ENCODE results near the gene RFLNA. TPM values are rescaled to one million over a fixed set of nuclear protein-coding genes. Genes with fewer than 3 reads are reported as not detected.

Gene RFLNA
- total and polyA plus RNA-seq, 12 donors: 0.13 to 0.49 (median 0.25) TPM; not detected in 6

GRCh38 chr12:124344526-124344925 is 49.6 kb downstream of the RFLNA start:
- intact Hi-C loops (cut with DNase I): loop anchor here in 1 of 10 donors (10.0 kb wide), 1 partner anchor 420 kb away; no protein-coding TSS in a partner anchor
- no peak for DNase-seq
- Histone ChIP-seq H3K4me3 (no peak overlapping the region), H3K27me3 (no peaks in the 10 kb centered on the region), H3K27ac (no peak overlapping the region), H3K9me3 (no peaks in the 10 kb centered on the region), H3K36me3 (peaks cover 13 to 99% (median 86%) of the 10 kb centered on the region in 9 donors), H3K4me1 (no peaks in the 10 kb centered on the region)
- 95 to 96% methylated on average over 38 of the region's 38 CpGs for WGBS, 2 donors
- no peak for TF ChIP-seq CTCF (IDR thresholded peaks at IDR 0.05)
- no peak for ATAC-seq

GRCh38 chr12:124345795-124346194 is 50.9 kb downstream of the RFLNA start:
- TF ChIP-seq CTCF (IDR thresholded peaks at IDR 0.05): no peak
- DNase-seq (no peak), ATAC-seq (no peak)
- Histone ChIP-seq H3K27me3 (no peaks in the 10 kb centered on the region), H3K4me1 (no peaks in the 10 kb centered on the region), H3K36me3 (peaks cover 7 to 100% (median 89%) of the 10 kb centered on the region in 9 donors), H3K27ac (no peak overlapping the region), H3K9me3 (no peaks in the 10 kb centered on the region), H3K4me3 (no peak overlapping the region)
- intact Hi-C loops (cut with DNase I): loop anchor here in 3 of 10 donors (5.0 to 10.0 kb wide), 2 partner anchors 419 to 422 kb away; no protein-coding TSS in a partner anchor
- 90 to 94% methylated on average over 13 of the region's 13 CpGs for WGBS, 2 donors

GRCh38 chr12:124346425-124347168 is 51.7 kb downstream of the RFLNA start:
- no peak for DNase-seq
- H3K4me3 ChIP-seq: no peak overlapping the region
- no peaks in the 10 kb centered on the region for H3K4me1 ChIP-seq
- H3K9me3 ChIP-seq: no peaks in the 10 kb centered on the region
- WGBS, 2 donors: 93 to 95% methylated on average over 35 to 38 of the region's 38 CpGs
- H3K36me3 ChIP-seq: peaks cover 7 to 100% (median 90%) of the 10 kb centered on the region in 9 donors
- H3K27me3 ChIP-seq: no peaks in the 10 kb centered on the region
- H3K27ac ChIP-seq: no peak overlapping the region
- ATAC-seq: peak in 1 of 8 donors; percentile 5
- no peak for TF ChIP-seq CTCF (IDR thresholded peaks at IDR 0.05)
- intact Hi-C loops (cut with DNase I): loop anchor here in 3 of 10 donors (5.0 to 10.0 kb wide), 2 partner anchors 418 to 421 kb away; no protein-coding TSS in a partner anchor

- no peak overlapping the region for H3K27ac ChIP-seq
- no peak overlapping the region for H3K4me3 ChIP-seq
- ATAC-seq (no peak), DNase-seq (no peak)
- 87 to 89% methylated on average over 9 of the region's 9 CpGs for WGBS, 2 donors
- TF ChIP-seq CTCF (IDR thresholded peaks at IDR 0.05): no peak
- H3K36me3 ChIP-seq: peaks cover 7 to 100% (median 89%) of the 10 kb centered on the region in 9 donors
- H3K9me3 ChIP-seq: no peaks in the 10 kb centered on the region
- H3K27me3 ChIP-seq: no peaks in the 10 kb centered on the region
- intact Hi-C loops (cut with DNase I): loop anchor here in 3 of 10 donors (5.0 to 10.0 kb wide), 2 partner anchors 417 to 420 kb away; no protein-coding TSS in a partner anchor
- H3K4me1 ChIP-seq: peaks cover 0 to 7% (median 2%) of the 10 kb centered on the region in 9 donors
Measured at GRCh38 chr12:124347335-124347734, 52.4 kb downstream of the RFLNA start.
